ENCODE results near the gene EZH1. TPM values are rescaled to one million over a fixed set of nuclear protein-coding genes. Genes with fewer than 3 reads are reported as not detected.
"Not testable (repeated sequence)": the region's sequence is repeated elsewhere in the genome, so short reads cannot be mapped to it uniquely, and the experiment has no call there.

Gene EZH1
- total RNA-seq, 8 experiments from 2014 or later: 13.8 to 44.5 (median 27.8) TPM

GRCh38 chr17:42779936-42780850 is 35.4 kb upstream of the EZH1 start, which contains the start of gene WNK4:
WNK4 (plus strand) TSS chr17:42780610; CDS start chr17:42780699, 89 bp downstream.
- peak; percentile 63 to 82 (median 70) for ATAC-seq (replicated peaks in 6 of 8)
- peaks cover 3 to 4% of the 10 kb centered on the region in 2 donors for H3K4me1 ChIP-seq (replicated peaks in 1 of 2)
- H3K27ac ChIP-seq: no peak within 1 kb of the TSS
- in situ Hi-C loops (cut with MboI; ENCODE audit: low pct_unique_long_range_greater_than_20kb in 2 of 9, low sequenced_read_pairs in 9 of 9, unreplicated experiment in 9 of 9): no loop called here
- 0 to 80% (median 13%) methylated on average over 1 to 3 of the region's 65 CpGs; no CpG with 5 or more reads in 6 of the 10 experiments for WGBS, 10 experiments
- H3K4me3 ChIP-seq: peak within 1 kb of the TSS; percentile 15 to 34 (median 28)

DNA sequence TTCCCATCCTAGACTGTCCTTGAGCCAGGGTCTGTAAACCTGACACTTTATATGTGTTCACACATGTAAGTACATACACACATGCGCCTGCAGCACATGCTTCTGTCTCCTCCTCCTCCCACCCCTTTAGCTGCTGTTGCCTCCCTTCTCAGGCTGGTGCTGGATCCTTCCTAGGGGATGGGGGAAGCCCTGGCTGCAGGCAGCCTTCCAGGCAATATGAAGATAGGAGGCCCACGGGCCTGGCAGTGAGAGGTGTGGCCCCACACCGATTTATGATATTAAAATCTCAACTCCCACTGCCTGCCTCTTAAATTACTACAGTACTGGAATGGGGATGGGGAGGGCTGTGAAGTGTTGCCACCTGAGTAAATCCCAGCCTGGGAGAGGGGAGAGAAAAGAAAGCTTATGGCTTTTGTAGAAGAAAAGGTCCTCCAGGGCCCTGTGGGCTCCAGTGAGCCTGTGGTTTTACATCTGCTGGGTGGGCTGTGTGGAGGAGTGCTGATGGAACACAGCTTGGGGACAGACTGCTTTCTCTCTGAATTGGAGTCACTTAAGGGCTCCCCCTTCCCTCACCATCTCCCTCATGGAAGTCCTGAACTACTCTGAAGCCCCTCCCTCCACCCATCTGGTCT is 34.6 kb upstream of the EZH1 start:
- 20 to 100% (median 90%) methylated on average over 1 to 2 of the region's 3 CpGs; no CpG with 5 or more reads in 3 of the 10 experiments for WGBS, 10 experiments
- Histone ChIP-seq H3K4me1 (replicated peaks in 1 of 2) (peaks cover 0 to 4% of the 10 kb centered on the region in 2 donors), H3K4me3 (no peak overlapping the region), H3K27ac (no peak overlapping the region)
- peak in 3 of 8 experiments; percentile 3 to 13 (median 8) for ATAC-seq (replicated peaks in 6 of 8)
- in situ Hi-C loops (cut with MboI; ENCODE audit: low pct_unique_long_range_greater_than_20kb in 2 of 9, low sequenced_read_pairs in 9 of 9, unreplicated experiment in 9 of 9): no loop called here

GRCh38 chr17:42778570-42778969 is 33.7 kb upstream of the EZH1 start:
- Histone ChIP-seq H3K4me3 (no peak overlapping the region), H3K27ac (no peak overlapping the region), H3K4me1 (replicated peaks in 1 of 2) (peaks cover 6 to 8% of the 10 kb centered on the region in 2 donors)
- WGBS, 10 experiments: 61 to 100% (median 94%) methylated on average over 1 to 3 of the region's 5 CpGs; no CpG with 5 or more reads in 5 of the 10 experiments
- in situ Hi-C loops (cut with MboI; ENCODE audit: low pct_unique_long_range_greater_than_20kb in 2 of 9, low sequenced_read_pairs in 9 of 9, unreplicated experiment in 9 of 9): no loop called here
- no peak for ATAC-seq (replicated peaks in 6 of 8)

DNA sequence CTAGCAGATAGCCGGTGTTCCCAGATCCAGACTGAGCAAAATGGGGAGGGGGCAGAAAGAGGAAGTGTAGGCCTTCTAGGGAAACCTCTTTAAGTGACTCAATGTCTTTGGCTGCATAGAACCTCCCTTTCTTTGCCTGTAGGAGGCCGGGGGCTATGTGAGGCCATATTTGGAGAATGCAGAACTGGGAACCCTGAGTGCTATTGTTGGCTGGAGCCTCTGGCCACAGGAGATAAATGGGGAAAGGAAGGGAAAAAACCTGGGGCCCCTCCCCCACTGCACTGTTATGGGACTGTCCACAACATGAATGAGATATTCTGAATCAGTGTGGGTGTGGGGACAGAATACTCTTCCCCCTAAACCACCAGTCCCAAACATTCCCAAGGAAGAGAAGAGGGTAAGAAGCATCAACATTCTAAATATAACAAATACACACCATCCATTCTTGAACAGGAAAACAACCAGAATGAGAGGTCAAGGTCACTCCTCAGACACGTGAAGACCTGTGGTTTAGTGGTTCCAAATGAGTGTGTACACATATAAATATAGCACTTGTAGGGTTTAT is 30.8 kb upstream of the EZH1 start:
- peaks cover 8 to 10% of the 10 kb centered on the region in 2 donors for H3K4me1 ChIP-seq (replicated peaks in 1 of 2)
- in situ Hi-C loops (cut with MboI; ENCODE audit: low pct_unique_long_range_greater_than_20kb in 2 of 9, low sequenced_read_pairs in 9 of 9, unreplicated experiment in 9 of 9): no loop called here
- no peak for ATAC-seq (replicated peaks in 6 of 8)
- 50 to 100% (median 79%) methylated on average over 1 to 3 of the region's 3 CpGs; no CpG with 5 or more reads in 4 of the 10 experiments for WGBS, 10 experiments
- H3K4me3 ChIP-seq: no peak overlapping the region
- no peak overlapping the region for H3K27ac ChIP-seq

- no peak for ATAC-seq (replicated peaks in 6 of 8)
- H3K4me1 ChIP-seq (replicated peaks in 1 of 2): peaks cover 4 to 10% of the 10 kb centered on the region in 2 donors
- in situ Hi-C loops (cut with MboI; ENCODE audit: low pct_unique_long_range_greater_than_20kb in 2 of 9, low sequenced_read_pairs in 9 of 9, unreplicated experiment in 9 of 9): no loop called here
- peak overlapping the region; percentile 72 to 100 (median 95) for H3K4me3 ChIP-seq
- no peak overlapping the region for H3K27ac ChIP-seq
- WGBS, 10 experiments: 0 to 100% (median 70%) methylated on average over 1 to 3 of the region's 3 CpGs; no CpG with 5 or more reads in 2 of the 10 experiments
These were observed 29.4 kb upstream of the EZH1 start for GRCh38 chr17:42774066-42774745.

GRCh38 chr17:42773290-42774035 is 28.6 kb upstream of the EZH1 start, which contains the start of gene VPS25:
VPS25 (plus strand) TSS chr17:42773449; CDS start chr17:42773476, 27 bp downstream.
- peak; percentile 97 to 99 (median 98) for ATAC-seq (replicated peaks in 6 of 8)
- WGBS, 10 experiments: 0 to 10% (median 0%) methylated on average over 1 to 7 of the region's 39 CpGs; no CpG with 5 or more reads in 3 of the 10 experiments
- in situ Hi-C loops (cut with MboI; ENCODE audit: low pct_unique_long_range_greater_than_20kb in 2 of 9, low sequenced_read_pairs in 9 of 9, unreplicated experiment in 9 of 9): no loop called here
- peak within 1 kb of the TSS; percentile 72 to 100 (median 95) for H3K4me3 ChIP-seq
- H3K4me1 ChIP-seq (replicated peaks in 1 of 2): peaks cover 4 to 10% of the 10 kb centered on the region in 2 donors
- peak within 1 kb of the TSS; percentile 87 to 89 for H3K27ac ChIP-seq

DNA sequence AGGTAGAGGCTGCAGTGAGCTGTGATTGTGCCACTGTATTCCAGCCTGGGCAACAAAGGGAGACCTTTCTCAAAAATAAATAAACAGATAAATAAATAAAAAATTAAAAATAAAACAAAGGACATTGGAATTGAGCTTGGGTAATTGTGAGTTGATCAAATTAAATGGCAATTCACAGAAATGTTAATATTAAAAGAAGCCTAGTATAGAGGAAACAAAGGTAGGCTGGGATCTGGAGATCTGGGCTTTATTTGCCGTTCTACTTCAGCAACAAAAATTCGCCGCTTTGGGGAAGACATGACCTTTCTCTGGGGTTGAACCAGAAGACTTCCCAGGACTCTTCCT is 28.1 kb upstream of the EZH1 start:
- peaks cover 4 to 10% of the 10 kb centered on the region in 2 donors for H3K4me1 ChIP-seq (replicated peaks in 1 of 2)
- peak in 1 of 8 experiments; percentile 4 for ATAC-seq (replicated peaks in 6 of 8)
- in situ Hi-C loops (cut with MboI; ENCODE audit: low pct_unique_long_range_greater_than_20kb in 2 of 9, low sequenced_read_pairs in 9 of 9, unreplicated experiment in 9 of 9): no loop called here
- peak overlapping the region; percentile 87 to 89 for H3K27ac ChIP-seq
- 0 to 16% (median 7%) methylated on average over 2 to 3 of the region's 3 CpGs; no CpG with 5 or more reads in 2 of the 10 experiments for WGBS, 10 experiments
- H3K4me3 ChIP-seq: peak overlapping the region; percentile 72 to 100 (median 95)

- whole genome bisulfite sequencing, 10 experiments: 47 to 100% (median 72%) methylated on average over 2 to 10 of the region's 10 CpGs; no CpG with 5 or more reads in 2 of the 10 experiments
- H3K4me3 ChIP-seq; in situ Hi-C loops (cut with MboI; ENCODE audit: low pct_unique_long_range_greater_than_20kb in 2 of 9, low sequenced_read_pairs in 9 of 9, unreplicated experiment in 9 of 9); ATAC-seq (replicated peaks in 6 of 8); H3K27ac ChIP-seq: not testable (repeated sequence)
- H3K4me1 ChIP-seq (replicated peaks in 1 of 2): peaks cover 4 to 10% of the 10 kb centered on the region in 2 donors
These were observed 25.1 kb upstream of the EZH1 start for GRCh38 chr17:42769964-42770363.

GRCh38 chr17:42768006-42768405 is 23.2 kb upstream of the EZH1 start:
- 20 to 98% (median 78%) methylated on average over 1 to 9 of the region's 9 CpGs; no CpG with 5 or more reads in 1 of the 10 experiments for WGBS, 10 experiments
- ATAC-seq (replicated peaks in 6 of 8); in situ Hi-C loops (cut with MboI; ENCODE audit: low pct_unique_long_range_greater_than_20kb in 2 of 9, low sequenced_read_pairs in 9 of 9, unreplicated experiment in 9 of 9); H3K27ac ChIP-seq; H3K4me3 ChIP-seq; H3K4me1 ChIP-seq (replicated peaks in 1 of 2): not testable (repeated sequence)

GRCh38 chr17:42767512-42767911 is 22.7 kb upstream of the EZH1 start:
- H3K4me1 ChIP-seq (replicated peaks in 1 of 2): peaks cover 7 to 10% of the 10 kb centered on the region in 2 donors
- H3K4me3 ChIP-seq: no peak overlapping the region
- ATAC-seq (replicated peaks in 6 of 8): no peak
- in situ Hi-C loops (cut with MboI; ENCODE audit: low pct_unique_long_range_greater_than_20kb in 2 of 9, low sequenced_read_pairs in 9 of 9, unreplicated experiment in 9 of 9): no loop called here
- H3K27ac ChIP-seq: no peak overlapping the region

GRCh38 chr17:42766124-42766523 is 21.3 kb upstream of the EZH1 start:
- in situ Hi-C loops (cut with MboI; ENCODE audit: low pct_unique_long_range_greater_than_20kb in 2 of 9, low sequenced_read_pairs in 9 of 9, unreplicated experiment in 9 of 9): no loop called here
- WGBS, 10 experiments: 40 to 80% (median 60%) methylated on average over 1 to 3 of the region's 6 CpGs; no CpG with 5 or more reads in 1 of the 10 experiments

DNA sequence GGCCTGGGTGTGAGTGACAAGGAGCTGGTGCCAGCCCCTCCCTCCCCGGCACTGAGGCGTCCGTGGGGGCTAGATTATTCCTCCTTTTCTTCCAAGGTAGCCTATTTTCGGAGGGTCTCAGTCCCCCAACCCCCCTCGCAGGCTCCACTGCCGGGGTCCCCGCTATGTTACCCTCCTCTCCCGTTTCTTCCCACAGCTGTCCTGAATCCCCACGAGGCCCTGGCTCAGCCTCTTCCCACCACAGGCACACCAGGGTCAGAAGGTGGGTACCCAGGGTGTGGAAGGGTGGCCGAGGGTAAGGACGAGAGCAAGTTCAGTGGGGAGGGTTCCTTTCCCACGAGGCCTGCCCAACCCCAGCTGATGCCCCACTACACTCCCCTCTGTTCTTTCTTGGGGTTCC is 16.8 kb upstream of the EZH1 start:
- Histone ChIP-seq H3K4me1 (replicated peaks in 1 of 2) (peaks cover 6 to 23% of the 10 kb centered on the region in 2 donors), H3K4me3 (peak overlapping the region in 4 of 5 donors; percentile 29 to 49 (median 42)), H3K27ac (no peak overlapping the region)
- ATAC-seq (replicated peaks in 6 of 8): no peak
- 0 to 50% (median 28%) methylated on average over 1 to 2 of the region's 12 CpGs; no CpG with 5 or more reads in 6 of the 10 experiments for WGBS, 10 experiments
- in situ Hi-C loops (cut with MboI; ENCODE audit: low pct_unique_long_range_greater_than_20kb in 2 of 9, low sequenced_read_pairs in 9 of 9, unreplicated experiment in 9 of 9): no loop called here

More at GRCh38 chr17:42766124-42766523, 21.3 kb upstream of the EZH1 start:
- Histone ChIP-seq H3K4me3 (no peak overlapping the region), H3K27ac (no peak overlapping the region), H3K4me1 (replicated peaks in 1 of 2) (peaks cover 6 to 17% of the 10 kb centered on the region in 2 donors)
- no peak for ATAC-seq (replicated peaks in 6 of 8)

All from motor neuron (in vitro differentiated cells).